Activated CD4-positive, alpha-beta T cell treated with anti-CD3 and anti-CD28 coated beads for 36 hours (primary cell): ENCODE results near the gene ITGB2. TPM values are rescaled to one million over a fixed set of nuclear protein-coding genes. Genes with fewer than 3 reads are reported as not detected.
"Not testable (repeated sequence)": the region's sequence is repeated elsewhere in the genome, so short reads cannot be mapped to it uniquely, and the experiment has no call there.

Source experiments
- ATAC-seq: fragments of 200-7000 bp; cut with Tn5 transposase; one replicate; pipeline ENCODE4 v1.10.0; 2021; ENCODE audit warnings: mild to moderate bottlenecking, moderate library complexity
- CTCF ChIA-PET: fragments of 350-600 bp; sonication (Branson Sonifier 250); formaldehyde crosslinking; loops from one replicate; lab custom pipeline; 2021; ENCODE audit warnings: antibody characterized with exemption; lab: Charles Lee
- POLR2A ChIA-PET: fragments of 350-600 bp; sonication (Branson Sonifier 250); formaldehyde crosslinking; loops from one replicate; lab custom pipeline; 2021; ENCODE audit warnings: antibody characterized with exemption, inconsistent platforms; lab: Charles Lee
- DNase-seq: peaks from one replicate; pipeline ENCODE4 v3.0.0-alpha.2; 2020
- H3K27ac Mint-ChIP-seq: one replicate; pipeline ENCODE4 v1.8.0; 2021; ENCODE audit warnings: mixed read lengths
- H3K27me3 Mint-ChIP-seq: one replicate; pipeline ENCODE4 v1.8.0; 2021; ENCODE audit warnings: mixed read lengths
- H3K36me3 Mint-ChIP-seq: one replicate; pipeline ENCODE4 v1.8.0; 2021; ENCODE audit warnings: low read depth, mixed read lengths
- H3K4me1 Mint-ChIP-seq: one replicate; pipeline ENCODE4 v1.8.0; 2021; ENCODE audit warnings: mixed read lengths
- H3K4me3 Mint-ChIP-seq: one replicate; pipeline ENCODE4 v1.8.0; 2021; ENCODE audit warnings: mild to moderate bottlenecking, moderate library complexity, mixed read lengths
- H3K9me3 Mint-ChIP-seq: one replicate; pipeline ENCODE4 v1.8.0; 2021; ENCODE audit warnings: low read depth, mixed read lengths
- intact Hi-C, 2 experiments: fragments of 100-400 bp; cut with DNase I in 1 of 2; cut with micrococcal nuclease in 1 of 2; formaldehyde crosslinking; loops; one replicate each; pipeline versions ENCODE4 v1.14.2 to v1.15.1; 2022 to 2024; cut with DNase I, micrococcal nuclease
- total RNA-seq, 2 experiments: library from RNA; stranded (reverse); gene quantifications; one replicate each; pipeline ENCODE4 v1.2.3, GENCODE V29; 2021

ITGB2 gene
- total RNA-seq, 2 experiments from 2014 or later, result 217 to 250 TPM

DNA sequence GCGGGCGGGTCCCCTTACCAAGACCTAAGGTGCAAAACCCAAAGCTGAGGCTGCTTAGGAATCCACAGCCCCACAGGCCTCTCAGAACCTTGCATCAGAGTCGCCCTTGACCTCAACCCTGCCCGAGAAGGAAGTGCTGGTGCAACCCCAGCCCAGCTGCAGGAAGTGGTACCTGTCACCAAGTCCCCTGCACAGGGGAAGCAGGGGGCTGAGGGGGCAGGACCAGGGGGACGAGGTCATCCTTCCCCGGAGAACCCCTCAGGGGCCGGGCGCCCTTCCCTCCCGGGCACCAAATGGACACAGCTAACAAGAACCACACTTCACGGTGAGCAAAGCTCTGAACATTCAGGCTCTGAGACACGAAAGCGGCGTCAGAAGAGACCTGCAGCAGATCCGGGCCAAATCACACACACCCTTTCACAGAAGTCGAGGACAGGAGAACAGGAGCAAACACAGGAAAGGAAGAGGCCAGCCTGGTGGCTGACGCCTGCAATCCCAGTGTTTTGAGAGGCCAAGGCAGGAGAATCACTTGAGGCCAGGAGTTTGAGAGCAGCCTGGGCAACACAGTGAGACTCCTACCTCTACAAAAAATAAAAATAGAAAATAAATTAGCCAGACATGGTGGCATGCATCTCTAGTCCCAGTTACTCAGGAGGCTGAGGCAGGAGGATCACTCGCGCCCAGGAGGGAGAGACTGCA lies 6.4 kb downstream of the ITGB2 start:
- ChIA-PET CTCF (interaction anchor here (0.6 to 3.2 kb wide), 14 partner anchors 13 to 121 kb away, joined by 3 to 24 read pairs (median 3); partner anchors contain the start of gene SLX9), POLR2A (interaction anchor here (0.9 to 1.0 kb wide), 2 partner anchors 13 to 42 kb away, joined by 3 read pairs; no protein-coding TSS in a partner anchor)
- no peaks in the 10 kb centered on the region for H3K9me3 Mint-ChIP-seq
- H3K27me3 Mint-ChIP-seq, result no peaks in the 10 kb centered on the region
- peak; percentile 57 for ATAC-seq
- DNase-seq, result peak; percentile 78
- H3K36me3 Mint-ChIP-seq, result peaks cover 36% of the 10 kb centered on the region
- H3K27ac Mint-ChIP-seq, result peak overlapping the region; percentile 87
- peaks cover 85% of the 10 kb centered on the region for H3K4me1 Mint-ChIP-seq
- peak overlapping the region; percentile 63 for H3K4me3 Mint-ChIP-seq
- intact Hi-C loops, result loop anchor here (1.0 to 5.0 kb wide), 3 partner anchors 13 to 37 kb away; no protein-coding TSS in a partner anchor

DNA sequence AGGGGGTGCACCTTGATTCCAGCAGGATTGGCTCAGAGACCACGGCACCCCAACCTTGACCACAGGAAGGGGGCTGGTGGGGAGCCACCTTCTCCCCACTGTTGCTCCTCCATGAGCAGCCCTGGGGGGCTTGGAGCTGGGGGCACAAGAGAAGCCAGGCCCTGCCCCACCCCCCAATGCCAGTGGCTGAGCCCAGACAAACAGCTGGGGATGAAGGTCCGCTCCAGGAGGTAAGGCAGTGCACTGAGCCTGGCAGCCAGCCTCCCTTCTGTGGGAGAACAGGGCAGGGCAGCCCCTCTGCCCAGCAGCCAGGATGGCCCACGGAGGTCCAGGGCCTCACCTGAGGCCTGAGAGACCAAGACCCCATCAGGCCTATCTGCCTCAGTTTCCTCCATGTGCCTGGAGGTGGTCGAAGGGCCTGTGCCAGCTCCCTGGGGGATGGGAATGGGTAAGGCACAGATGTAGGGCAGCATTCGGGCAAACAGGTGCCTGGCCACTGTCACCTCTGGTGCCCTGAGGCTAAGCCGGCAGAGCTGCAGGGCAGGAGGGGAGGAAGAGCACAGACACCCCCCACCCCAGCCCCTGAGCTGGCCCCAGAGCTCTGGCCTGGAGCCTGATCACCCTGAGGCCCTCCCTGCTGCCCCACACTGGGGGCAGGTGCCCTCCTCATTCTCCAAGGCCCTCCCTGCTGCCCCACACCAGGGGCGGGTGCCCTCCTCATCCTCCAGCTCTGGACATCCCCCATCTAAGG lies 7.1 kb downstream of the ITGB2 start:
- Mint-ChIP-seq H3K4me1 (peaks cover 90% of the 10 kb centered on the region), H3K9me3 (no peaks in the 10 kb centered on the region), H3K36me3 (peaks cover 39% of the 10 kb centered on the region), H3K27ac (peak overlapping the region; percentile 87), H3K27me3 (no peaks in the 10 kb centered on the region), H3K4me3 (peak overlapping the region; percentile 63)
- intact Hi-C loops, result loop anchor here (1.0 to 5.0 kb wide), 3 partner anchors 14 to 36 kb away; no protein-coding TSS in a partner anchor
- ChIA-PET POLR2A (interaction anchor here (0.9 to 1.0 kb wide), 2 partner anchors 14 to 41 kb away, joined by 3 read pairs; no protein-coding TSS in a partner anchor), CTCF (interaction anchor here (0.6 to 3.2 kb wide), 12 partner anchors 13 to 387 kb away, joined by 3 to 24 read pairs (median 3); partner anchors contain the start of gene SLX9)
- ATAC-seq, result no peak
- DNase-seq, result no peak

GRCh38 chr21:44912506-44913412 lies 7.9 kb downstream of the ITGB2 start:
- CTCF ChIA-PET, result interaction anchor here (0.6 to 3.2 kb wide), 7 partner anchors 14 to 388 kb away, joined by 3 to 24 read pairs (median 4); no protein-coding TSS in a partner anchor
- H3K4me3 Mint-ChIP-seq, result peak overlapping the region; percentile 64
- intact Hi-C loops, result loop anchor here in 1 of 2 experiments (5.0 kb wide), 1 partner anchor 35 kb away; no protein-coding TSS in a partner anchor
- peaks cover 36% of the 10 kb centered on the region for H3K36me3 Mint-ChIP-seq
- DNase-seq, H3K27me3 Mint-ChIP-seq, ATAC-seq, H3K9me3 Mint-ChIP-seq, POLR2A ChIA-PET: not testable (repeated sequence)
- peaks cover 88% of the 10 kb centered on the region for H3K4me1 Mint-ChIP-seq
- H3K27ac Mint-ChIP-seq, result peak overlapping the region; percentile 98

- peak overlapping the region; percentile 98 for H3K27ac Mint-ChIP-seq
- DNase-seq (no peak), ATAC-seq (no peak)
- H3K4me3 Mint-ChIP-seq, result peak overlapping the region; percentile 64
- intact Hi-C loops, result loop anchor here in 1 of 2 experiments (5.0 kb wide), 1 partner anchor 35 kb away; no protein-coding TSS in a partner anchor
- H3K27me3 Mint-ChIP-seq, result no peaks in the 10 kb centered on the region
- peaks cover 84% of the 10 kb centered on the region for H3K4me1 Mint-ChIP-seq
- H3K36me3 Mint-ChIP-seq, result peaks cover 33% of the 10 kb centered on the region
- CTCF ChIA-PET, result interaction anchor here (1.1 to 2.0 kb wide), 6 partner anchors 8 to 119 kb away, joined by 4 to 9 read pairs (median 5); partner anchors contain the start of gene ITGB2
- no peaks in the 10 kb centered on the region for H3K9me3 Mint-ChIP-seq
- POLR2A ChIA-PET, result no interaction called here
Observed at GRCh38 chr21:44912158-44912473, 8.6 kb downstream of the ITGB2 start.

- intact Hi-C loops, result loop anchor here (1.0 to 5.0 kb wide), 5 partner anchors 9 to 34 kb away; partner anchors contain the start of gene ITGB2 (in 1 of the 2)
- Mint-ChIP-seq H3K9me3 (no peaks in the 10 kb centered on the region), H3K4me3 (peak overlapping the region; percentile 64), H3K4me1 (peaks cover 79% of the 10 kb centered on the region), H3K27ac (peak overlapping the region; percentile 98), H3K27me3 (no peaks in the 10 kb centered on the region), H3K36me3 (peaks cover 31% of the 10 kb centered on the region)
- ATAC-seq, result peak; percentile 70
- POLR2A ChIA-PET, result interaction anchor here (0.9 kb wide), 1 partner anchor 9 kb away, joined by 3 read pairs; the partner anchor contains the start of gene ITGB2
- CTCF ChIA-PET, result interaction anchor here (0.9 to 2.0 kb wide), 6 partner anchors 9 to 111 kb away, joined by 3 to 9 read pairs (median 5); partner anchors contain the start of gene ITGB2
- peak; percentile 77 for DNase-seq
Observed at GRCh38 chr21:44911384-44912157, 9.1 kb downstream of the ITGB2 start.

DNA sequence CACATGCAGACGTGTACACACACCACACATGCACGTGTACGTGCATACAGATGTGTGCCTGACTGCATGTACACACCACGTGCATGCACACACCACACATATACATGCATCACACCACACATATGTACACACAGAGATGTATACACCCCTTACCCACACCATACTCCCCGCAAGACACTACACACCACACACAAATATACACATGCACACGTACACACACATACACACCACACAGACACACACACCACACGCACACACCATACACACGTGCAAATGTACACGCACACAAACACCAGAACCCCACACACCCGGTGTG lies 9.7 kb downstream of the ITGB2 start:
- no peak for DNase-seq
- H3K27me3 Mint-ChIP-seq, result no peaks in the 10 kb centered on the region
- H3K36me3 Mint-ChIP-seq, result peaks cover 36% of the 10 kb centered on the region
- no peak for ATAC-seq
- H3K4me3 Mint-ChIP-seq, result peak overlapping the region; percentile 64
- H3K9me3 Mint-ChIP-seq, result no peaks in the 10 kb centered on the region
- peak overlapping the region; percentile 98 for H3K27ac Mint-ChIP-seq
- H3K4me1 Mint-ChIP-seq, result peaks cover 78% of the 10 kb centered on the region
- POLR2A ChIA-PET, result interaction anchor here (0.9 kb wide), 1 partner anchor 10 kb away, joined by 3 read pairs; the partner anchor contains the start of gene ITGB2
- intact Hi-C loops, result loop anchor here (1.0 to 5.0 kb wide), 5 partner anchors 9 to 34 kb away; partner anchors contain the start of gene ITGB2 (in 1 of the 2)
- CTCF ChIA-PET, result interaction anchor here (0.9 to 2.0 kb wide), 6 partner anchors 9 to 110 kb away, joined by 3 to 9 read pairs (median 5); partner anchors contain the start of gene ITGB2

GRCh38 chr21:44910229-44911067 lies 10.3 kb downstream of the ITGB2 start:
- ATAC-seq, result no peak
- peak overlapping the region; percentile 98 for H3K27ac Mint-ChIP-seq
- ChIA-PET POLR2A (no interaction called here), CTCF (interaction anchor here (0.5 to 2.0 kb wide), 4 partner anchors 10 to 110 kb away, joined by 3 to 9 read pairs (median 6); partner anchors contain the start of gene ITGB2)
- peaks cover 72% of the 10 kb centered on the region for H3K4me1 Mint-ChIP-seq
- H3K27me3 Mint-ChIP-seq, result no peaks in the 10 kb centered on the region
- peak overlapping the region; percentile 64 for H3K4me3 Mint-ChIP-seq
- H3K9me3 Mint-ChIP-seq, result no peaks in the 10 kb centered on the region
- no peak for DNase-seq
- peaks cover 34% of the 10 kb centered on the region for H3K36me3 Mint-ChIP-seq
- intact Hi-C loops, result loop anchor here (1.0 to 5.0 kb wide), 5 partner anchors 10 to 33 kb away; partner anchors contain the start of gene ITGB2 (in 1 of the 2)

- ChIA-PET CTCF (interaction anchor here (0.5 to 1.9 kb wide), 3 partner anchors 14 to 109 kb away, joined by 3 to 7 read pairs (median 4); partner anchors contain the start of gene UBE2G2), POLR2A (no interaction called here)
- ATAC-seq (no peak), DNase-seq (no peak)
- intact Hi-C loops, result loop anchor here in 1 of 2 experiments (2.0 to 5.0 kb wide), 2 partner anchors 17 to 32 kb away; no protein-coding TSS in a partner anchor
- peak overlapping the region; percentile 40 for H3K27ac Mint-ChIP-seq
- no peaks in the 10 kb centered on the region for H3K27me3 Mint-ChIP-seq
- H3K4me3 Mint-ChIP-seq, result no peak overlapping the region
- no peaks in the 10 kb centered on the region for H3K9me3 Mint-ChIP-seq
- peaks cover 34% of the 10 kb centered on the region for H3K36me3 Mint-ChIP-seq
- H3K4me1 Mint-ChIP-seq, result peaks cover 67% of the 10 kb centered on the region
Observed at GRCh38 chr21:44909719-44910118, 11.0 kb downstream of the ITGB2 start.

DNA sequence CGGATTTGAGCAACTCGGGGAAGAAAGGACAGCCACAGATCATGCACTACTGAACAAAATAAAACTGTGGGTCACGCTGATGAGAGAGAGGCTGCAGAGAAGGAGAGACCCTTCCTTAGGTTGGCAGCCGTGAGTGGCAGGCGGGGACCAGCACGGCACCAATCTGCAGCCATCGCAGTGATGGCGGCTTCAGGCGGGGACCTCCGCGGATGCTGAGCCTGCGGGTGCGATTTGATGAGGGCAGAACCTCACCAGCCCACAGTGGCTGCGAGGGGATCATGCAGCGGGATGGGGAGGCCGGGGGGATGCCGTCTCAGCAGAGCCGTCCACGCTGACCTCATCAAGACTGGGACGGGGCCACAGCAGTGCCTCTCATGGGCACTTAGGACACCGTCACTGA lies 11.8 kb downstream of the ITGB2 start:
- Mint-ChIP-seq H3K27me3 (no peaks in the 10 kb centered on the region), H3K4me1 (peaks cover 62% of the 10 kb centered on the region), H3K27ac (peak overlapping the region; percentile 40), H3K9me3 (no peaks in the 10 kb centered on the region), H3K4me3 (no peak overlapping the region), H3K36me3 (peaks cover 42% of the 10 kb centered on the region)
- ChIA-PET POLR2A (no interaction called here), CTCF (interaction anchor here (1.0 to 1.9 kb wide), 2 partner anchors 18 to 108 kb away, joined by 4 to 7 read pairs; partner anchors contain the start of gene UBE2G2)
- DNase-seq (no peak), ATAC-seq (no peak)
- intact Hi-C loops, result no loop called here
